Measurements from ENCODE around the gene PTPN14. TPM values are rescaled to one million over a fixed set of nuclear protein-coding genes. Genes with fewer than 3 reads are reported as not detected.

The PTPN14 gene
- total and polyA plus RNA-seq, 2 experiments from 2014 or later = 18.7 to 70.2 TPM

DNA sequence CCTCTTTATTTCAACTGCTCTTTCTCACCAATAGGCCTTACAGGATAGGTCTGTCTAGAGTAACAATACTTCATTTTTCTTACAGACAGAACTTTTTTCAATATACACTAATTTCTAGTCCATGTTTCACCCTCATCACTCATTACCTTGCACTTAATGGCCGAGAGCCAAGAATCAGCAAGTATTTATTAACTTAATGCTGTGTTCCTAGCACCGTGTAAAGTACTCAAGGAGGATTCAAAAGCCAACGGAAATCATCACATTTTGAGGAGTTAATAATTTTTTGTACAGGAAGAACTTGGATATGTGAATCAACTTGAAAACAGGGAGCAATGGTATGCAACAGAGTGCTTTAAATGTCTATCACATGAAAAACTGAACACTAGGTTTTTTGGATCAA, 102.0 kb downstream of the PTPN14 start (continued):
- TF ChIP-seq ZNF331 (CRISPR knock-in tag; IDR thresholded peaks at IDR 0.05; ENCODE audit: low read depth) (no peak), EZH2 (IDR thresholded peaks at IDR 0.05; ENCODE audit: low read depth, unreplicated experiment) (no peak)
- TF ChIP-seq, protein P1, sequence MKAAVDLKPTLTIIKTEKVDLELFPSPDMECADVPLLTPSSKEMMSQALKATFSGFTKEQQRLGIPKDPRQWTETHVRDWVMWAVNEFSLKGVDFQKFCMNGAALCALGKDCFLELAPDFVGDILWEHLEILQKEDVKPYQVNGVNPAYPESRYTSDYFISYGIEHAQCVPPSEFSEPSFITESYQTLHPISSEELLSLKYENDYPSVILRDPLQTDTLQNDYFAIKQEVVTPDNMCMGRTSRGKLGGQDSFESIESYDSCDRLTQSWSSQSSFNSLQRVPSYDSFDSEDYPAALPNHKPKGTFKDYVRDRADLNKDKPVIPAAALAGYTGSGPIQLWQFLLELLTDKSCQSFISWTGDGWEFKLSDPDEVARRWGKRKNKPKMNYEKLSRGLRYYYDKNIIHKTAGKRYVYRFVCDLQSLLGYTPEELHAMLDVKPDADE (IDR thresholded peaks at IDR 0.05) = no peak

DNA sequence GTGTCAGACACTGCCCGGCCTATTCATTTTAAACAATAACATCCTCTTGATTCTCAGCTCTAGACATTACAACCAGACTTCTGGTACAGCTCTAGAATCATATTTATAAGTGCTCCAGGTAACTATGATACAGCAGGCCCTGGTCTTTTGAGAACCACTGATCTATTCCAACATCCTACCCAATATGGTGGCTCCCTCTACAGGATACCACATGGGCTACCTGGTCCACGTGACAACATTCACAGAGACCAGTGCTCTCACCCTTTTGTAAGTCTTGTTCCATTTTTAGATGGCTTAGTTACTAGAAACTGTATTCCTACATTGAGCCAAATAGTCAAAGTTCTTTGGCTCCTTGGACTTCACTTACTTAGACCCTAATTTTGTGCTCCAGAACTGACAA, 102.9 kb downstream of the PTPN14 start:
- DNase-seq (ENCODE audit: low spot score) = peak; percentile 41
- TF ChIP-seq ZNF331 (CRISPR knock-in tag; IDR thresholded peaks at IDR 0.05; ENCODE audit: low read depth) = no peak
- TF ChIP-seq ZNF114 (CRISPR knock-in tag; IDR thresholded peaks at IDR 0.05) = no peak
- TF ChIP-seq, protein P2, sequence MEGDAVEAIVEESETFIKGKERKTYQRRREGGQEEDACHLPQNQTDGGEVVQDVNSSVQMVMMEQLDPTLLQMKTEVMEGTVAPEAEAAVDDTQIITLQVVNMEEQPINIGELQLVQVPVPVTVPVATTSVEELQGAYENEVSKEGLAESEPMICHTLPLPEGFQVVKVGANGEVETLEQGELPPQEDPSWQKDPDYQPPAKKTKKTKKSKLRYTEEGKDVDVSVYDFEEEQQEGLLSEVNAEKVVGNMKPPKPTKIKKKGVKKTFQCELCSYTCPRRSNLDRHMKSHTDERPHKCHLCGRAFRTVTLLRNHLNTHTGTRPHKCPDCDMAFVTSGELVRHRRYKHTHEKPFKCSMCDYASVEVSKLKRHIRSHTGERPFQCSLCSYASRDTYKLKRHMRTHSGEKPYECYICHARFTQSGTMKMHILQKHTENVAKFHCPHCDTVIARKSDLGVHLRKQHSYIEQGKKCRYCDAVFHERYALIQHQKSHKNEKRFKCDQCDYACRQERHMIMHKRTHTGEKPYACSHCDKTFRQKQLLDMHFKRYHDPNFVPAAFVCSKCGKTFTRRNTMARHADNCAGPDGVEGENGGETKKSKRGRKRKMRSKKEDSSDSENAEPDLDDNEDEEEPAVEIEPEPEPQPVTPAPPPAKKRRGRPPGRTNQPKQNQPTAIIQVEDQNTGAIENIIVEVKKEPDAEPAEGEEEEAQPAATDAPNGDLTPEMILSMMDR (conservative IDR thresholded peaks at IDR 0.05; ENCODE audit: low read depth in 2 of 2) = peak in 1 of 2 experiments; percentile 59; a peak in 3 of 4 replicates
- TF ChIP-seq, protein P3, sequence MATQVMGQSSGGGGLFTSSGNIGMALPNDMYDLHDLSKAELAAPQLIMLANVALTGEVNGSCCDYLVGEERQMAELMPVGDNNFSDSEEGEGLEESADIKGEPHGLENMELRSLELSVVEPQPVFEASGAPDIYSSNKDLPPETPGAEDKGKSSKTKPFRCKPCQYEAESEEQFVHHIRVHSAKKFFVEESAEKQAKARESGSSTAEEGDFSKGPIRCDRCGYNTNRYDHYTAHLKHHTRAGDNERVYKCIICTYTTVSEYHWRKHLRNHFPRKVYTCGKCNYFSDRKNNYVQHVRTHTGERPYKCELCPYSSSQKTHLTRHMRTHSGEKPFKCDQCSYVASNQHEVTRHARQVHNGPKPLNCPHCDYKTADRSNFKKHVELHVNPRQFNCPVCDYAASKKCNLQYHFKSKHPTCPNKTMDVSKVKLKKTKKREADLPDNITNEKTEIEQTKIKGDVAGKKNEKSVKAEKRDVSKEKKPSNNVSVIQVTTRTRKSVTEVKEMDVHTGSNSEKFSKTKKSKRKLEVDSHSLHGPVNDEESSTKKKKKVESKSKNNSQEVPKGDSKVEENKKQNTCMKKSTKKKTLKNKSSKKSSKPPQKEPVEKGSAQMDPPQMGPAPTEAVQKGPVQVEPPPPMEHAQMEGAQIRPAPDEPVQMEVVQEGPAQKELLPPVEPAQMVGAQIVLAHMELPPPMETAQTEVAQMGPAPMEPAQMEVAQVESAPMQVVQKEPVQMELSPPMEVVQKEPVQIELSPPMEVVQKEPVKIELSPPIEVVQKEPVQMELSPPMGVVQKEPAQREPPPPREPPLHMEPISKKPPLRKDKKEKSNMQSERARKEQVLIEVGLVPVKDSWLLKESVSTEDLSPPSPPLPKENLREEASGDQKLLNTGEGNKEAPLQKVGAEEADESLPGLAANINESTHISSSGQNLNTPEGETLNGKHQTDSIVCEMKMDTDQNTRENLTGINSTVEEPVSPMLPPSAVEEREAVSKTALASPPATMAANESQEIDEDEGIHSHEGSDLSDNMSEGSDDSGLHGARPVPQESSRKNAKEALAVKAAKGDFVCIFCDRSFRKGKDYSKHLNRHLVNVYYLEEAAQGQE (IDR thresholded peaks at IDR 0.05; ENCODE audit: unreplicated experiment) = no peak
- no peak for TF ChIP-seq NANOG (IDR thresholded peaks at IDR 0.05; ENCODE audit: borderline replicate concordance)
- TF ChIP-seq, protein P1 (IDR thresholded peaks at IDR 0.05) = no peak
- H3K27ac Mint-ChIP-seq = peak overlapping the region; percentile 98
- H3K27ac ChIP-seq (ENCODE audit: low read depth) = peak overlapping the region; percentile 96
- H3F3A ChIP-seq (replicated peaks; ENCODE audit: low read depth) = 0 out of 2 replicates have a peak, but pooled peaks cover 2% of the 10 kb centered on the region
- no peaks in the 10 kb centered on the region for H3K27me3 ChIP-seq (ENCODE audit: insufficient read depth)
- H3K4me3 Mint-ChIP-seq = no peak overlapping the region
- peaks cover 32% of the 10 kb centered on the region for H3K79me2 ChIP-seq (replicated peaks; ENCODE audit: insufficient read depth)
- H3K4me3 ChIP-seq = no peak overlapping the region
- no peaks in the 10 kb centered on the region for H3K36me3 ChIP-seq (ENCODE audit: insufficient read depth)
- H3K4me1 ChIP-seq (ENCODE audit: insufficient read depth) = peaks cover 34% of the 10 kb centered on the region
- H2AFZ ChIP-seq = no peak overlapping the region
- H3K27me3 Mint-ChIP-seq (ENCODE audit: insufficient read depth, low read depth, poor library complexity) = peaks cover 12% of the 10 kb centered on the region
- peak overlapping the region; percentile 15; the same call in 1 of the 2 replicates for H3K4me2 ChIP-seq
- ATAC-seq = peak; percentile 6; the same call in 1 of the 3 replicates
- H3K9me3 Mint-ChIP-seq = no peaks in the 10 kb centered on the region
- peaks cover 74% of the 10 kb centered on the region for H3K4me1 Mint-ChIP-seq
- no peaks in the 10 kb centered on the region for H3K9me2 ChIP-seq (ENCODE audit: insufficient read depth)
- peaks cover 4% of the 10 kb centered on the region; the same call in 2 of the 3 replicates for H3K36me3 Mint-ChIP-seq (ENCODE audit: low read depth)
- no peaks in the 10 kb centered on the region for H4K20me1 ChIP-seq (replicated peaks; ENCODE audit: insufficient read depth)

Measured in GM23338 (cell line).